Amniotic epithelial cell (primary cell): Measurements from ENCODE around the gene WDR47.
"Not testable (repeated sequence)": the region's sequence is repeated elsewhere in the genome, so short reads cannot be mapped to it uniquely, and the experiment has no call there.

Source experiments
- DNase-seq: peaks from one replicate; pipeline ENCODE4 v3.0.0-alpha.2; 2010; ENCODE audit warnings: low read depth

Gene WDR47

GRCh38 chr1:109052145-109052544 lies 10.2 kb upstream of the WDR47 start:
- not testable (repeated sequence) for DNase-seq

- DNase-seq = no peak
These were observed 8.5 kb upstream of the WDR47 start for GRCh38 chr1:109050228-109050995.

GRCh38 chr1:109048335-109048734 lies 6.4 kb upstream of the WDR47 start:
- DNase-seq = no peak

GRCh38 chr1:109047339-109047738 lies 5.4 kb upstream of the WDR47 start:
- no peak for DNase-seq

GRCh38 chr1:109046671-109047070 lies 4.8 kb upstream of the WDR47 start:
- DNase-seq = no peak

- no peak for DNase-seq
These were observed 3.7 kb upstream of the WDR47 start for GRCh38 chr1:109045595-109045994.

- no peak for DNase-seq
These were observed 797 bp downstream of the WDR47 start for GRCh38 chr1:109040989-109041620.

GRCh38 chr1:109040627-109040988 lies 1.3 kb downstream of the WDR47 start:
- DNase-seq = no peak

- DNase-seq = no peak
These were observed 7.5 kb downstream of the WDR47 start for GRCh38 chr1:109034382-109034781.

- DNase-seq = not testable (repeated sequence)
These were observed 12.4 kb downstream of the WDR47 start for GRCh38 chr1:109029493-109029892.

- DNase-seq = no peak
These were observed 14.1 kb downstream of the WDR47 start for GRCh38 chr1:109027841-109028240.

GRCh38 chr1:109025694-109026093 lies 16.2 kb downstream of the WDR47 start:
- DNase-seq = peak; percentile 86

GRCh38 chr1:109024646-109025045 lies 17.3 kb downstream of the WDR47 start:
- DNase-seq = peak; percentile 14

- no peak for DNase-seq
These were observed 21.1 kb downstream of the WDR47 start for GRCh38 chr1:109020693-109021257.

- DNase-seq = not testable (repeated sequence)
These were observed 24.2 kb downstream of the WDR47 start for GRCh38 chr1:109017719-109018118.

- no peak for DNase-seq
These were observed 24.8 kb downstream of the WDR47 start for GRCh38 chr1:109017134-109017533.

- no peak for DNase-seq
These were observed 30.6 kb downstream of the WDR47 start for GRCh38 chr1:109011335-109011734.

- DNase-seq = not testable (repeated sequence)
These were observed 45.3 kb downstream of the WDR47 start for GRCh38 chr1:108996622-108997021.

- DNase-seq = no peak
These were observed 58.8 kb downstream of the WDR47 start for GRCh38 chr1:108983114-108983513.

- no peak for DNase-seq
These were observed 65.2 kb downstream of the WDR47 start for GRCh38 chr1:108976658-108977057.

GRCh38 chr1:108972951-108973350 lies 69.0 kb downstream of the WDR47 start:
- DNase-seq = no peak

- DNase-seq = no peak
These were observed 72.6 kb downstream of the WDR47 start for GRCh38 chr1:108969346-108969745.

GRCh38 chr1:108963052-108963686 lies 78.7 kb downstream of the WDR47 start, which contains the start of gene CLCC1:
TSS of gene CLCC1 (minus strand) at chr1:108963484. CDS start at chr1:108950437, 13,047 bp downstream.
- DNase-seq = peak; percentile 89
